ENCODE measurements around the gene SLC7A6. TPM values are rescaled to one million over a fixed set of nuclear protein-coding genes. Genes with fewer than 3 reads are reported as not detected.

The SLC7A6 gene
- total RNA-seq, 2 experiments from 2014 or later, result 66.7 to 68.9 TPM

DNA sequence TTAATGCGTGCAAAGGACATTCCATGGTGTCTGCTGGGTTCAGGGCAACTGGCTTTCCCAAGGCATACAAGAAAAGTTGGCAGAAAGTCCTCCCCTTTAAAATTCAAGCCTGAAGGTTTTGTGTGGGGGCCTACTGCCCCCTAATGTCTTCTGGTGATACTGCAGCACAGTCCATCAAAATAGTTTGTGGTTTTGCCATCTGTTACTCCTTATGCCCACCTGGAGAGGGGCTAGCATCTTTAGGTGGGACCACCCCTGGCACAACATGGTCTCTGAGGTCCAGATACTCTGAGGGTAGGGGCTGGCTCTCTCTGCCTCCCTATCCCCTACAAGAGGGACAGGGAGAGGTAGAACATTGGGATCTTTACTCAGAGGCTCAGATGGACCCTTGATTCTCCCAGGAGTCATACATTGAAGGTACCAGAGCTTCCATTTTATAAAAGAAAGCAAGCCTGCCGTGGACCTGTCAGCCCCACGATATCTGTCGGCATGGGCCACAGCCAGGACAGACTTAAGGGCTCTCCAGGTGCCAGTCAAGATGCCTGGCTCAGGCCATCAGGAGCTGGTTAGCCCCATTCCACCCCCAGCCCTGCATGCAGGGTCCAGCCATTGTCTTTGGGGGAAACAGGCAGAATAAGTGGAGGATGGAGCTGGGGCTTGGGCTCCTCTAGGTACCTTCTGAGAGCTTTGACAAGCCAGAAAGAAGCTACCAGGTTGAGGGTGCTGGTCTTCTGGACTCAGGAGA, 34.7 kb upstream of the SLC7A6 start:
- Mint-ChIP-seq H3K9me3 (no peaks in the 10 kb centered on the region), H3K36me3 (ENCODE audit: low read depth) (peaks cover 43% of the 10 kb centered on the region), H3K4me3 (no peak overlapping the region), H3K27me3 (peaks cover under 1% of the 10 kb centered on the region), H3K4me1 (peaks cover 37% of the 10 kb centered on the region), H3K27ac (no peak overlapping the region)
- ChIA-PET POLR2A (no interaction called here), CTCF (interaction anchor here (0.6 to 1.3 kb wide), 4 partner anchors 136 to 256 kb away, joined by 3 to 4 read pairs (median 3); partner anchors contain the start of gene NFATC3)
- no peak for DNase-seq

DNA sequence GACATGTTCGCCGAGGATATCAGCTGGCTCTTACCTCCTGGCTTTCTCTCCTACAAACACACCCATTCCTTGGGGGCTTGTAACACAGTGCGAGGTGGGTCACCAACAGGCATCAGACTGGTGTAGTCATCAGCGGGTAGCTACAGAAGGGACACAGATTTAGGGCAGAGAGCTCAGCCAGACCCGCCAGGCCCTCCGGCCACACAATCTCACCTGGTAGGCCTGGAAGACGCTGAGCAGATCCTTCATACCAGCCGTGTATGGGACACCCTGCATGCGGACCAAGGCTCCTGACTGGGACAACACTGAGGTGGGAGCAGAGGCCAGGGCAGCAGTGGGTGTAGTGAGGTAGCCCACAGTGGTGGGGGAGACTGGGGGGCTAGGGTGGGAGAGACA, 34.2 kb upstream of the SLC7A6 start:
- ChIA-PET POLR2A (no interaction called here), CTCF (interaction anchor here (0.6 to 1.3 kb wide), 4 partner anchors 136 to 257 kb away, joined by 3 to 4 read pairs (median 3); partner anchors contain the start of gene NFATC3)
- no peak overlapping the region for H3K27ac Mint-ChIP-seq
- DNase-seq, result no peak
- no peaks in the 10 kb centered on the region for H3K9me3 Mint-ChIP-seq
- H3K4me1 Mint-ChIP-seq, result peaks cover 39% of the 10 kb centered on the region
- H3K36me3 Mint-ChIP-seq (ENCODE audit: low read depth), result peaks cover 43% of the 10 kb centered on the region
- no peak overlapping the region for H3K4me3 Mint-ChIP-seq
- H3K27me3 Mint-ChIP-seq, result peaks cover 2% of the 10 kb centered on the region

DNA sequence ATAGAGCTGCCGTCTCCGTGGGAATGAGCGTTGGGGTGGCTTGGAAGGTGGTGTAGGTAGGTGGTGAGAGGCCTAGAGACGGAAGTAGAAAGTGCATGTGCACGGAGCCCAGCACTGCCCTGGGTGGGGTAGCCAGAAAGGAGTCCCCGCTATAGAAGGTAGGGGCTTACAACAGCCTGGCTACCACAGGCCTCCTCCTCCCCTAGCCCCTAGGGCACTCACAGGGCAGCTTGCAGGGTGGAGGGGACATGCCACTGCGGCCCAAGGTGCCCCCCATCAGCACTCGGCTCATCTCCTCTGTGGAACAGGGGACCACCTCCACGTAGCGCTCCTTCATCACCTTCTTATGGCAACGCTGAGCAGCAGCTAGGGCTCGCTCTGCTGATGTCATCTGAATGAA, 33.4 kb upstream of the SLC7A6 start:
- Mint-ChIP-seq H3K9me3 (no peaks in the 10 kb centered on the region), H3K4me1 (peaks cover 31% of the 10 kb centered on the region), H3K27ac (peak overlapping the region; percentile 23), H3K27me3 (peaks cover 2% of the 10 kb centered on the region), H3K36me3 (ENCODE audit: low read depth) (peaks cover 35% of the 10 kb centered on the region), H3K4me3 (no peak overlapping the region)
- ChIA-PET POLR2A (no interaction called here), CTCF (interaction anchor here (0.6 to 1.3 kb wide), 2 partner anchors 137 to 246 kb away, joined by 3 read pairs; no protein-coding TSS in a partner anchor)
- no peak for DNase-seq

DNA sequence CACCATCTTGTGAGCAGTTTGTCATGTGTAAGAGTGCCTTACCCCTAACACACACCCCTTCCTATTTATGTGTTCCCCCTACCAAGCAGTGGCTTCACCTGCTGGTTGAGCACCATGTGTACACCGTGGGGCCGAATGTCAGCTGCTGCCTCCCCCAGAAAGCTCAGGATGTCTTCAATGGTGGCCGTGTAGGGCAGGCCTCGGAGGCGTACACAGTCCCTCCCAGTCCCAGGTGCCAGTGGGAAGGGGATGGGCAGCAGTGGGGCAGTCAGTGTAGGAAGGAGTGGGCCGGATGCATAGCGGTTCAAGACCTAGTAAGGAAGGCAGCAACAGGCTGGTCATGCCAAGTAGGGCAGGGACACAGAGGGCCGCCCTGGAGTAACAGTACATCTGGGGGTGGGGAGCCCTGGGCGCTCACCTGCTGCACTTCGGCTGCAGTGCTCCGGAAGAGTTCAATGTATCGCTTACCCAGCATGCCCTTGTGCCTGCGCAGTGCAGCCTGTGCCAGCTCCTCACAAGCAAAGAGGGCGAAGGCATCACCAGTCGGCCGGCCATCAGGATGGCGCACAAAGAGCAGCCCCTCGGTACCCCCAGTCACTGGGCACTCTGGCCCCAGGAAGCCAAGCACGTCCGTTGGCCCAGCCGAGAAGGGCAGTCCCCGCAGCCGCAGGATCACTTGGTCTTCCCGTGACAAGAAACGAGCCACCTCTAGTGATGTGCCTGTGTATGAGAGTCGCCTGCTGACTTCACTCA, 32.8 kb upstream of the SLC7A6 start:
- no peaks in the 10 kb centered on the region for H3K9me3 Mint-ChIP-seq
- H3K27me3 Mint-ChIP-seq, result peaks cover 4% of the 10 kb centered on the region
- H3K27ac Mint-ChIP-seq, result no peak overlapping the region
- CTCF ChIA-PET, result interaction anchor here (0.6 kb wide), 1 partner anchor 247 kb away, joined by 3 read pairs; no protein-coding TSS in a partner anchor
- H3K36me3 Mint-ChIP-seq (ENCODE audit: low read depth), result peaks cover 31% of the 10 kb centered on the region
- no peak for DNase-seq
- peaks cover 31% of the 10 kb centered on the region for H3K4me1 Mint-ChIP-seq
- H3K4me3 Mint-ChIP-seq, result no peak overlapping the region
- POLR2A ChIA-PET, result no interaction called here

DNA sequence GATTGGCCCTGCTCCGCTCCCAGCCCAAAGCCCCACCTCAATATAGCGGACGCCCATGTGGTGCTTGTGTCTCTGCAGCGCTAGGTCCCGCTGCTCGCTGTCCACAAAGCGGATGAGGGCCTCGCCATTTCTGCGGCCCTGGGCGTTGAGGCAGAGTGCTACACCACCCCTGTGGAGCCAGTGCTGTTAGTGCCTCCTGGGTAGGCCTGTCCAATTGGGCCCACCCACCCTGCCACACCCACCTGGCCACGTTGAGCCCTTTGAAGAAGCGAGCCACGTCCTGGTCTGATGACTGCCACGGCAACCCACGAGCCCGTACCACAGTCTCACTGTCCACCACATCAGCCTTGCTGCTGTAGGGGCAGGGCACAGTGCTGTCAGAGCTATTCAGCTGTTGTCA, 32.0 kb upstream of the SLC7A6 start:
- peaks cover 31% of the 10 kb centered on the region for H3K4me1 Mint-ChIP-seq
- ChIA-PET POLR2A (no interaction called here), CTCF (no interaction called here)
- no peaks in the 10 kb centered on the region for H3K9me3 Mint-ChIP-seq
- H3K27me3 Mint-ChIP-seq, result peaks cover 4% of the 10 kb centered on the region
- DNase-seq, result no peak
- peaks cover 25% of the 10 kb centered on the region for H3K36me3 Mint-ChIP-seq (ENCODE audit: low read depth)
- H3K27ac Mint-ChIP-seq, result no peak overlapping the region
- no peak overlapping the region for H3K4me3 Mint-ChIP-seq

DNA sequence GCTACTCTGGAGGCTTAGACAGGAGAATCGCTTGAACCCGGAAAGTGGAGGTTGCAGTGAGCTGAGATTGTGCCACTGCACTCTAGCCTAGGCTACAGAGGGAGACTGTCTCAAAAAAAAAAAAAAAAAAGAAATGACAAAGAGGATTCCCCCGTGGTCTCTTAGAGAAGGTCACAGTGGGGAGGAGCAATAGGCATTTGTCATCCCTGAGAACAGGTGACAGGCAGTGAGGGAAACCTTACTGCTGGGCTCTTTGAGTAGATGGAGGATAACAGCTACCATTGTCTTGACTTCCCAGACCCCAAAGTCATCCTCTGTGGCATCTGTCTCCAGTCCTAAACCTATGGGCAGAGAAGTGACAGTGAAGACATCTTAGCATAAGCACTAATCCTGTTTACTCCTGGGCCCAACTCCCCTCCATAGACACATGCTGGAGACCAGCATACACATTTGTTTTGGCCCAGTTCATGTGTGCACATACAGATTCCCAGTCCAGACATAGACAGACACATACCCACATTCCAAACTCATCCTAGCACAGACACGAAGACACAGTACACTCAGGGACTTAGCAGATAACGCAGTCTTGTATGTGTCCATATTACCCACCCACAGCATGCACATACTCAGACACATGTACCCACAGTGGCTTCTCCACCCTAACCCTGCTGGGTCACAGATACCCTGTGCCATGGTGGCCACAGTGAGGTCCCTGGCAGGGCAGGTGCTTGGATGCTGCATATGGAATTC, 31.1 kb upstream of the SLC7A6 start:
- H3K9me3 Mint-ChIP-seq, result no peaks in the 10 kb centered on the region

DNA sequence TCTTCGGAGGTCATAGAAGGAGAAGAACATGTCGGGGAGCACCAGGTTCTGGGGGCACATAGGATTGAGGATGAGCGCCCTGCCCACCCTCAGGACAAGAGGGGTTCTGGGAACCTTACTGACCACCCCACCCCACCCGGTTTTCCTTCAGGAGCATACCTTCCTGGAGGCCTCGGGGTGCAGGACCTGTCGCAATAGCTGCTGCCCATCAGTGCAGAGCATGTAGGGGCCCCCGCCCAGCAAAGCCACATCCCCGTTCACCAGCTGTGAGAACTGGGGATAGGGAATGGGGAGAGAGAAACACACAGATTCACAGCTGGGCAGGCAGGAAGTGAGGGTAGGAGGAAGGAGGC, 30.5 kb upstream of the SLC7A6 start:
- ChIA-PET POLR2A (no interaction called here), CTCF (interaction anchor here (1.2 kb wide), 1 partner anchor 95 kb away, joined by 6 read pairs; no protein-coding TSS in a partner anchor)
- Mint-ChIP-seq H3K4me3 (no peak overlapping the region), H3K9me3 (no peaks in the 10 kb centered on the region), H3K36me3 (ENCODE audit: low read depth) (peaks cover 18% of the 10 kb centered on the region), H3K27ac (no peak overlapping the region), H3K27me3 (peaks cover 4% of the 10 kb centered on the region), H3K4me1 (peaks cover 32% of the 10 kb centered on the region)
- DNase-seq, result no peak

More for the DNA sequence above, 31.1 kb upstream of the SLC7A6 start:
- ChIA-PET CTCF (no interaction called here), POLR2A (no interaction called here)
- Mint-ChIP-seq H3K4me3 (no peak overlapping the region), H3K36me3 (ENCODE audit: low read depth) (peaks cover 18% of the 10 kb centered on the region), H3K27me3 (peaks cover 4% of the 10 kb centered on the region), H3K27ac (peak overlapping the region; percentile 28), H3K4me1 (peaks cover 29% of the 10 kb centered on the region)
- DNase-seq, result no peak

DNA sequence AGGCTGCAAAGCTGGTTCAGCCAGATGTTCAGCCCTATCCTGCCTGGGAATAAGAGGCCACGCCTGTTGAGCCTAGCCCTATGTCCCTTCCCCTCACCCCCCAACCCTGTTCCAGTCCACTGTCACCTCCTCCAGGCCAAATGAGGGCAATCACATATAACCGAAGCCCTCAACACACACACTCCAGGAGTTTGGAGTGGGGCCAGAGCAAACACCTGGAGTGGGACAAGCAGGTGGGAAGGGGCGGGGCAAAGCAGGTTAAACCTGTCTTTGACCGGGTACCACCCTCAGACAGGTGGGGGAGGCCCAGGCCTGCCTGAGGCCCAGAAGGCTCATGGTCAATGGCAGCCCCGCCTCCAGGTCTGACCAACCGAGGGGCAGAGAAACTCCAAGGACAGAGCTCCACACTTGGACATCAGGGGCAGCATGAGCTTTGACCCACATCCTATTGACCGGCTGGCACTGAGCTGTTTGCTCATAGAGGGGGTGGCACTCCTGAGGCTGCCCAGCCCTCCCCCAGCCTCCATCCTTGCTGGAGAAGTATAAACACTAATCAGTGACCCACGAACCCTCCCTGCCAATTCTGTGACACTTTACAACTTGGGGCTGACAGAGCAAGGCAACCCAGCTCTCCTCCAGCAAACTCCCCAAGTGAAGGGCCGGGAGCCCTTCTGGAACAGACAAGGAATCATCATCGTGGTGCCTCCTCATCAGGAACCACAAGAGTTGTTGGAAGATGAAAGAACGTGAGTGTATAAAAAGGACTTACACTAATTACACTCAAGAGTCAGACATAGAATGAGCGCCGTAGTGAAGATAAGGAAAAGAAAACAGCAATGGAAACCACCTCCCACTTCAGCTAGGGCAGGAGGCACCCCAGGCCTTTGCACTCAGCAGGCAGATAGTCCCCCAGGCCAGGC, 29.9 kb upstream of the SLC7A6 start:
- H3K4me1 Mint-ChIP-seq, result peaks cover 30% of the 10 kb centered on the region
- peaks cover 4% of the 10 kb centered on the region for H3K27me3 Mint-ChIP-seq
- ChIA-PET CTCF (interaction anchor here (1.2 kb wide), 1 partner anchor 95 kb away, joined by 6 read pairs; no protein-coding TSS in a partner anchor), POLR2A (interaction anchor here (1.3 kb wide), 1 partner anchor 51 kb away, joined by 3 read pairs; no protein-coding TSS in a partner anchor)
- H3K36me3 Mint-ChIP-seq (ENCODE audit: low read depth), result peaks cover 12% of the 10 kb centered on the region
- H3K4me3 Mint-ChIP-seq, result no peak overlapping the region
- H3K27ac Mint-ChIP-seq, result no peak overlapping the region
- no peaks in the 10 kb centered on the region for H3K9me3 Mint-ChIP-seq
- DNase-seq, result no peak

DNA sequence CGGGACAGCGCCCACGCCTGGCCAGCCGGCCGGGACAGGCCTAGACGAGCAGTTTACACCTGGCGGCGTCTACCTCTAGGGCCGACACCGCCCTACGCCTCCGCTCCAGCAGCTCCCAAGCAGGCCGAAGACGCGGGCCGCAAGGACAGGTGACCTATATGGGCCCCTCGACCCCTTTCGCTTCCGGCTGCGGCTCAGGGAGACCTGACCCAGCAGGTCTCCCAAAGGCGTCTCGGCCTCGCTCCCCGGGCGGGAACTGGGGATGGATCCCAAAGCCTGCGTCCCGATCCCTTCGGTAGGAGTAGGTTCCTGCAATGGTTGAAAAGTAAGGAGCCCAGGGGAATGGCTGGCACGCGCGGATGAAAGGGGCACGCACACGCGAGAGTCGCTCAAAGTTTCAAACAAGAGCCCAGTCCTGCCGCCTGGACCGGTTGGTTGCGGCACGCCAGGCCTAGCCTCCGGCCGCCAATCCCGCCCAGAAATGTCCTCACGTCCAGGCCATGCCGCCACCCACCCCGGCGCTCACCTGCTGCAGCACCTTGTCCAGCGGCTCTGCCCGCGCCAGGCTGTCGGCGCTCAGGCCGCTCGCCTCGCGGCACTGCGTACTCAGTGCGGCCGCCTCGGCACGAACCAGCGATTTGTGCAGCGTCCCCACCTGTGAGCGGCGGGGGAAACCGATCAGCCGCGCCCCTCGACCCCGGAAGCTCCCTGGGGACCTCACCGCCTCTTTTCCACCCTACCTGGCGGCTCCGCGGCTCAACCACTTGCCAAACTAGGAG, 29.0 kb upstream of the SLC7A6 start:
- POLR2A ChIA-PET, result interaction anchor here (1.3 to 1.9 kb wide), 3 partner anchors 11 to 50 kb away, joined by 3 to 9 read pairs (median 3); partner anchors contain the start of gene PLA2G15
- peak overlapping the region; percentile 1 for H3K4me3 Mint-ChIP-seq
- H3K36me3 Mint-ChIP-seq (ENCODE audit: low read depth), result peaks cover 11% of the 10 kb centered on the region

DNA sequence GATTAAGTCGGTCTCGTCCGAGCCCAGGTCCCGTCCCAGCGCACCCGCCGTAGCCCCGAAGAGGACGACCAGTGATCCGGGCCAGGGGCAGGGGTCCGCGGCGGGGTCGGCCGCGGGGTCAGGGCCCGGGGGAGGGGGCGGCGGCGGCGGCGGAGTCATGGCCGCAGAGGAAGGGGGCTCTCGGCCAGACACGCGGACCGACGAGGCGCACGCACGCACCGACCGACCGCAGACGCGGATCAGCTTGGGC, 28.5 kb upstream of the SLC7A6 start, which contains the start of gene ESRP2:
Gene ESRP2, minus strand, starts transcription at position 241 of the 250 bp plus-strand sequence. Its CDS starts 82 bp downstream, at position 159.
- POLR2A ChIA-PET, result interaction anchor here (1.3 to 1.9 kb wide), 3 partner anchors 10 to 50 kb away, joined by 3 to 9 read pairs (median 3); partner anchors contain the start of gene PLA2G15
- Mint-ChIP-seq H3K27ac (no peak within 1 kb of the TSS), H3K27me3 (peaks cover 4% of the 10 kb centered on the region), H3K4me3 (peak within 1 kb of the TSS; percentile 96), H3K36me3 (ENCODE audit: low read depth) (peaks cover 6% of the 10 kb centered on the region), H3K4me1 (peaks cover 32% of the 10 kb centered on the region), H3K9me3 (no peaks in the 10 kb centered on the region)
- DNase-seq, result no peak
- CTCF ChIA-PET, result interaction anchor here (2.4 kb wide), 1 partner anchor 28 kb away, joined by 7 read pairs; the partner anchor contains the start of gene SLC7A6

More for the DNA sequence above, 29.0 kb upstream of the SLC7A6 start:
- CTCF ChIA-PET, result interaction anchor here (1.2 to 2.4 kb wide), 2 partner anchors 29 to 94 kb away, joined by 6 to 7 read pairs; partner anchors contain the start of gene SLC7A6
- H3K9me3 Mint-ChIP-seq, result no peaks in the 10 kb centered on the region
- H3K27me3 Mint-ChIP-seq, result peaks cover 4% of the 10 kb centered on the region
- H3K27ac Mint-ChIP-seq, result no peak overlapping the region
- no peak for DNase-seq
- peaks cover 32% of the 10 kb centered on the region for H3K4me1 Mint-ChIP-seq

DNA sequence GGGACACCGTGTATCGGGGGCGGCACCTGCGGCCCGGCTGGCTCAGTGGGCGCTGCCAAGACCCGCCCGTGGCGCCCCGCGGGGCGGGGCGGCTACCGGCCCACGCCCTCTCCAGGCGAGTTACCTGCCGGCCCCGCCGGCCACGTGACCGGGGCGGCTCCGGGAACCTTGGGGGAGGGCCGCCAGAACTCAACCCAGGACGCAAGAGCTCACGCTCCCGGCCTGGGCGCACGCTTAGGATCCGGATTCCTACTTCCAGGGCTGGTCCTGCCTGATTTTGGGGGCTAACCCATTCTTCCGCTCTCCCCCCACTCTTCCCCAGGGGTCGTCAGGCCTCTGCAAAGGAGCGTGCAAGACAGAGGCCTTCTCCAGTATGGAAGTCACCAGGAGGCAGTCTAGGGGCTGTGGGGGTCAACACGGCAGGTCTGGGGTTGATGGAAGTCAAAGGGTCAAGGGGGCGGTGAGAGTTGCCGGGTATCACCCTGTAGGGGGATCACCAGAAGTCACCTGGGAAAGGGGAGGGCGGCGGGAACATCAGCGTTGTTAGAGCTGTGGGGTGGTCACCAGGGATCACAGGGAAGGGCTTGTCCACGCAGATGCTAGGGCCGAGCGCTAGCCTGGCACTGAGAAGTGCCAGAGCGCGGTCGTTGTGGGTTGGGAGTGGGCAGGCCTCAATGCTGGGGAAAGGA, 28.0 kb upstream of the SLC7A6 start:
- Mint-ChIP-seq H3K27me3 (peaks cover 4% of the 10 kb centered on the region), H3K4me3 (peak overlapping the region; percentile 96)
- DNase-seq, result no peak

More for the DNA sequence above, 28.0 kb upstream of the SLC7A6 start:
- ChIA-PET POLR2A (interaction anchor here (0.6 to 1.9 kb wide), 4 partner anchors 9 to 75 kb away, joined by 3 to 9 read pairs (median 4); partner anchors contain the start of genes PLA2G15, PRMT7 and SLC7A6OS), CTCF (interaction anchor here (0.8 to 2.4 kb wide), 3 partner anchors 28 to 142 kb away, joined by 3 to 7 read pairs (median 3); partner anchors contain the start of gene SLC7A6)
- Mint-ChIP-seq H3K27ac (no peak overlapping the region), H3K36me3 (ENCODE audit: low read depth) (peaks cover 5% of the 10 kb centered on the region), H3K4me1 (peaks cover 32% of the 10 kb centered on the region), H3K9me3 (no peaks in the 10 kb centered on the region)

Measured in activated CD4-positive, alpha-beta memory T cell treated with anti-CD3 and anti-CD28 coated beads, Interleukin-2, amount 10 ng/mL, durations not matched to agents 7 days and 5 days (primary cell).